Keratinocyte (primary cell): ENCODE measurements around the gene CACNA1B. TPM values are rescaled to one million over a fixed set of nuclear protein-coding genes. Genes with fewer than 3 reads are reported as not detected.

Experiments
- DNase-seq: peaks from one replicate; pipeline ENCODE4 v3.0.0-alpha.2; 2011; ENCODE audit warnings: low read depth, missing footprints, low spot score
- FAIRE-seq: peaks from 2 replicates; lab custom pipeline; 2011; peaks lifted over from hg19 to GRCh38; lab: Jason Lieb, UNC
- H2AFZ ChIP-seq: 2 replicates; pipeline ENCODE4 v1.6.0; 2012; ENCODE audit warnings: low read length, control low read depth, inconsistent platforms; ENCODE audit not compliant: control insufficient read depth
- H3K27ac ChIP-seq: 2 replicates; pipeline ENCODE4 v1.5.1; 2011; ENCODE audit warnings: low read length; ENCODE audit not compliant: control insufficient read depth, insufficient read depth
- H3K27me3 ChIP-seq: 3 replicates; pipeline ENCODE4 v1.6.0; 2011; ENCODE audit warnings: low read length; ENCODE audit not compliant: control insufficient read depth, insufficient read depth; ENCODE audit errors: extremely low read depth
- H3K36me3 ChIP-seq, 2 experiments: 2 replicates in 1 of 2; 3 replicates in 1 of 2; pipeline ENCODE4 v1.5.1; 2011; ENCODE audit warnings: low read length in 2 of 2, mild to moderate bottlenecking in 1 of 2; ENCODE audit not compliant: control insufficient read depth in 2 of 2, insufficient read depth in 2 of 2; ENCODE audit errors: extremely low read depth in 1 of 2
- H3K4me1 ChIP-seq: 3 replicates; pipeline ENCODE4 v1.5.1; 2011; ENCODE audit warnings: low read length; ENCODE audit not compliant: control insufficient read depth, insufficient read depth; ENCODE audit errors: extremely low read depth
- H3K4me2 ChIP-seq: 3 replicates; pipeline ENCODE4 v1.6.0; 2011; ENCODE audit warnings: low read depth, low read length; ENCODE audit not compliant: control insufficient read depth, insufficient read depth; ENCODE audit errors: extremely low read depth
- H3K4me3 ChIP-seq, 3 experiments: fragments of 200-600 bp in 1 of 3; sonication (generic) in 1 of 3; 2 replicates in 2 of 3; 3 replicates in 1 of 3; pipeline ENCODE4 v1.5.1; 2011 to 2016; ENCODE audit warnings: low read length in 3 of 3, mild to moderate bottlenecking in 3 of 3, control low read depth in 2 of 3, inconsistent platforms in 1 of 3, low read depth in 1 of 3, mixed read lengths in 1 of 3, mixed run types in 1 of 3, moderate library complexity in 1 of 3; ENCODE audit not compliant: control insufficient read depth in 2 of 3, insufficient read depth in 2 of 3; ENCODE audit errors: extremely low read depth in 1 of 3
- H3K79me2 ChIP-seq: 2 replicates; pipeline ENCODE4 v1.6.0; 2012; ENCODE audit warnings: low read length; ENCODE audit not compliant: control insufficient read depth, insufficient read depth
- H3K9ac ChIP-seq: 3 replicates; pipeline ENCODE4 v1.6.0; 2011; ENCODE audit warnings: low read length; ENCODE audit not compliant: control insufficient read depth, insufficient read depth; ENCODE audit errors: extremely low read depth
- H3K9me1 ChIP-seq: 3 replicates; pipeline ENCODE4 v1.6.0; 2011; ENCODE audit warnings: low read length; ENCODE audit not compliant: control insufficient read depth, insufficient read depth; ENCODE audit errors: extremely low read depth
- H3K9me3 ChIP-seq: 2 replicates; pipeline ENCODE4 v1.5.1; 2012; ENCODE audit warnings: low read depth, low read length; ENCODE audit not compliant: control insufficient read depth
- H4K20me1 ChIP-seq: 3 replicates; pipeline ENCODE4 v1.6.0; 2011; ENCODE audit warnings: low read length; ENCODE audit not compliant: control insufficient read depth, insufficient read depth; ENCODE audit errors: extremely low read depth
- CTCF ChIP-seq, 3 experiments: IDR thresholded peaks in 1 of 3; conservative IDR thresholded peaks in 1 of 3; optimal IDR thresholded peaks in 1 of 3; 2 replicates in 2 of 3; 3 replicates in 1 of 3; pipeline versions ENCODE3 to v1.5.1; 2011; ENCODE audit warnings: low read length in 3 of 3, mild to moderate bottlenecking in 3 of 3, moderate library complexity in 2 of 3, control low read depth in 1 of 3, inconsistent platforms in 1 of 3; ENCODE audit not compliant: insufficient read depth in 2 of 3; ENCODE audit errors: extremely low read depth in 1 of 3
- EZH2 ChIP-seq: IDR thresholded peaks from one replicate; pipeline ENCODE4 v1.6.1; 2012; ENCODE audit warnings: inconsistent platforms, mild to moderate bottlenecking, low read length, moderate library complexity
- dilution Hi-C: fragments of 300-500 bp; cut with MboI; formaldehyde crosslinking; loops from one replicate; pipeline ENCODE4 v1.7.0; 2020; ENCODE audit warnings: low sequenced_read_pairs; ENCODE audit not compliant: extremely low pct_ligation_motif_present
- polyA plus RNA-seq, 5 experiments: library from polyadenylated mRNA; depleted of rRNA in 3 of 5; stranded (reverse) in 3 of 5; stranded (forward) in 1 of 5; unstranded in 1 of 5; fragments of >200 nt; gene quantifications; 1 replicate in 1 of 5; 2 replicates in 3 of 5; 3 replicates in 1 of 5; pipeline versions ENCODE4 v1.2.1 to v1.2.3, GENCODE V29; 2011 to 2012; ENCODE audit warnings: missing spikeins in 2 of 5, low read depth in 1 of 5, low replicate concordance in 1 of 5

CACNA1B gene
- polyA plus RNA-seq, 1 donor (not counting 4 experiments of a cell fraction or from before 2014, with no cell fraction given), result 0.01 TPM

DNA sequence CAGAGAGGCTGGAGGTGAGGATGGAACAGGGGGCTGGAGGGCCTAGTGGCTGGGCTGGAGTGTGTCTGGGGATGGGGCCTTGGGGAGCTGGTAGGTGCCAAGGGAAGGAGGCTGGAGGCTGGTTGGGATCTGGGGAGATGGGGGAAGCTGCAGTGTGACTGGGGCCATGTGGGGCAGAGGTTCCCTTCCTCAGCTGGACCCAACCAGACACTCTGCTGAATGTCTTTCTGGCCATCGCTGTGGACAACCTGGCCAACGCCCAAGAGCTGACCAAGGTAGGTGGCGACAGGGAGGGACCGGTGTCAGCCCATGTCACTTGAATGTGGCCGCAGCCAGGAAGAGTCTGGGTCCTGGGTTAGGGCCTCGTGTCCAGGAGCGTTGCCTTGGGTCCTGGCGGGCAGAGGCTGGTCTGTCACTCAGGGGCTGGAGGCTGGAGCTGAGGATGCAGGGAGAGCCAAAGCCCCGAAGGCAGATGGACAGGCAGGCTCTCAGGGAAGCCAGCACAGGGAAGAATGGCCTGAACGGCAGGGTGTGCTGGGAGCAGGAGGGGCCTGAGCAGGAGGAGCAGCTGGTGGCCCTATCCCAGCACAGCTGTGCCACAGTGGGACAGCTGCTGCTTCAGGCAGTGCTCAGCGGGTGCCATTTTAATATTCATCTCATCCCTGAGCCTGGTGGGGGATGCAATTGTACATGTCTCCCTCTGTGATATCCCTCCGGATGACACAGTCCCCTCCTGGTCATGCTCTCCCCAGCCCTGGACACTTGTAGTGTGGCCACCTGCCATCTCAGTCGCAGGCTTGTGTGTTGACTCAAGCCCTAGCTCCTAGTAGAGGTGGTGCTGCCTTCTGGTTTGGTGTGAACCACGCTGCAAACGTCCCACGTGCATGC is 132.5 kb downstream of the CACNA1B start:
- Histone ChIP-seq H3K9me1 (no peaks in the 10 kb centered on the region), H3K27ac (no peak overlapping the region), H3K36me3 (no peaks in the 10 kb centered on the region), H3K27me3 (no peaks in the 10 kb centered on the region), H4K20me1 (no peaks in the 10 kb centered on the region), H2AFZ (no peak overlapping the region), H3K9me3 (no peaks in the 10 kb centered on the region), H3K4me1 (no peaks in the 10 kb centered on the region), H3K4me3 (no peak overlapping the region), H3K4me2 (no peak overlapping the region), H3K79me2 (no peaks in the 10 kb centered on the region), H3K9ac (no peak overlapping the region)
- FAIRE-seq, result no peak
- TF ChIP-seq EZH2, result no peak
- TF ChIP-seq CTCF (optimal IDR thresholded peaks at IDR 0.05 in 1 of 3, IDR thresholded peaks at IDR 0.05 in 1 of 3, conservative IDR thresholded peaks at IDR 0.05 in 1 of 3; ENCODE audit: extremely low read depth in 1 of 3, insufficient read depth in 2 of 3, low read length in 3 of 3), result no peak
- dilution Hi-C loops, result no loop called here
- DNase-seq, result no peak

GRCh38 chr9:138010861-138011260 is 133.3 kb downstream of the CACNA1B start:
- dilution Hi-C loops, result no loop called here
- Histone ChIP-seq H3K9me3 (no peaks in the 10 kb centered on the region), H2AFZ (no peak overlapping the region), H3K27me3 (no peaks in the 10 kb centered on the region), H3K9ac (no peak overlapping the region), H3K9me1 (no peaks in the 10 kb centered on the region), H3K4me1 (no peaks in the 10 kb centered on the region), H3K79me2 (no peaks in the 10 kb centered on the region), H3K4me2 (no peak overlapping the region), H4K20me1 (no peaks in the 10 kb centered on the region), H3K36me3 (no peaks in the 10 kb centered on the region), H3K27ac (no peak overlapping the region), H3K4me3 (no peak overlapping the region)
- DNase-seq (no peak), FAIRE-seq (no peak)
- TF ChIP-seq CTCF (optimal IDR thresholded peaks at IDR 0.05 in 1 of 3, IDR thresholded peaks at IDR 0.05 in 1 of 3, conservative IDR thresholded peaks at IDR 0.05 in 1 of 3; ENCODE audit: extremely low read depth in 1 of 3, insufficient read depth in 2 of 3, low read length in 3 of 3), result no peak
- TF ChIP-seq EZH2, result no peak
